BE2C (cell line): ENCODE measurements around the gene LDLRAD3.

Experiments
- DNase-seq: peaks from one replicate; pipeline ENCODE4 v3.0.0-alpha.2; 2020
- H3K27me3 ChIP-seq: fragments of 250-450 bp; sonication (Bioruptor Pico); 2 replicates; pipeline ENCODE4 v1.5.1; 2020; ENCODE audit warnings: mild to moderate bottlenecking
- H3K36me3 ChIP-seq: fragments of 250-450 bp; sonication (Bioruptor Pico); 2 replicates; pipeline ENCODE4 v1.5.1; 2020; ENCODE audit warnings: mild to moderate bottlenecking
- H3K4me1 ChIP-seq: fragments of 250-450 bp; sonication (Bioruptor Pico); 2 replicates; pipeline ENCODE4 v1.5.1; 2020
- H3K4me3 ChIP-seq: 2 replicates; pipeline ENCODE4 v1.5.1; 2011; ENCODE audit warnings: low read depth, low read length
- H3K9me3 ChIP-seq: fragments of 250-450 bp; sonication (Bioruptor Pico); 2 replicates; pipeline ENCODE4 v1.5.1; 2020
- CTCF ChIP-seq: IDR thresholded peaks from 2 replicates; pipeline ENCODE4 v1.5.1; 2012; ENCODE audit warnings: mild to moderate bottlenecking, low read depth, low read length

The LDLRAD3 gene

GRCh38 chr11:35954205-35954604, 10.3 kb downstream of the LDLRAD3 start:
- no peaks in the 10 kb centered on the region for H3K4me1 ChIP-seq

GRCh38 chr11:35955636-35956035, 11.8 kb downstream of the LDLRAD3 start:
- Histone ChIP-seq H3K27me3 (no peaks in the 10 kb centered on the region), H3K36me3 (no peaks in the 10 kb centered on the region), H3K4me3 (no peak overlapping the region), H3K4me1 (no peaks in the 10 kb centered on the region), H3K9me3 (no peaks in the 10 kb centered on the region)
- no peak for TF ChIP-seq CTCF
- DNase-seq, result no peak

More at GRCh38 chr11:35954205-35954604, 10.3 kb downstream of the LDLRAD3 start:
- Histone ChIP-seq H3K27me3 (no peaks in the 10 kb centered on the region), H3K4me3 (no peak overlapping the region), H3K9me3 (no peaks in the 10 kb centered on the region), H3K36me3 (no peaks in the 10 kb centered on the region)
- no peak for DNase-seq
- TF ChIP-seq CTCF, result no peak

- Histone ChIP-seq H3K9me3 (no peaks in the 10 kb centered on the region), H3K4me3 (no peak overlapping the region), H3K27me3 (no peaks in the 10 kb centered on the region), H3K4me1 (no peaks in the 10 kb centered on the region), H3K36me3 (no peaks in the 10 kb centered on the region)
- no peak for TF ChIP-seq CTCF
- DNase-seq, result no peak
Measured at GRCh38 chr11:35962369-35963138, 18.7 kb downstream of the LDLRAD3 start.

GRCh38 chr11:35963911-35964310, 20.0 kb downstream of the LDLRAD3 start:
- no peak for TF ChIP-seq CTCF
- no peaks in the 10 kb centered on the region for H3K27me3 ChIP-seq
- no peaks in the 10 kb centered on the region for H3K9me3 ChIP-seq
- H3K4me3 ChIP-seq, result no peak overlapping the region
- no peaks in the 10 kb centered on the region for H3K4me1 ChIP-seq
- no peaks in the 10 kb centered on the region for H3K36me3 ChIP-seq
- DNase-seq, result no peak

- H3K9me3 ChIP-seq, result no peaks in the 10 kb centered on the region
- H3K36me3 ChIP-seq, result no peaks in the 10 kb centered on the region
- H3K4me1 ChIP-seq, result no peaks in the 10 kb centered on the region
- no peaks in the 10 kb centered on the region for H3K27me3 ChIP-seq
- no peak for DNase-seq
- TF ChIP-seq CTCF, result no peak
- H3K4me3 ChIP-seq, result no peak overlapping the region
Measured at GRCh38 chr11:35964841-35965240, 21.0 kb downstream of the LDLRAD3 start.

GRCh38 chr11:35967042-35967441, 23.2 kb downstream of the LDLRAD3 start:
- H3K9me3 ChIP-seq, result no peaks in the 10 kb centered on the region
- DNase-seq, result no peak
- no peaks in the 10 kb centered on the region for H3K4me1 ChIP-seq
- H3K36me3 ChIP-seq, result no peaks in the 10 kb centered on the region
- no peaks in the 10 kb centered on the region for H3K27me3 ChIP-seq
- no peak for TF ChIP-seq CTCF
- H3K4me3 ChIP-seq, result no peak overlapping the region
